Ovary (tissue), 9 donors: ENCODE measurements around the gene ERCC3. TPM values are rescaled to one million over a fixed set of nuclear protein-coding genes. Genes with fewer than 3 reads are reported as not detected.
"Not testable (repeated sequence)": the region's sequence is repeated elsewhere in the genome, so short reads cannot be mapped to it uniquely, and the experiment has no call there.

Experiments
- DNase-seq, 5 donors: peaks; one replicate each; pipeline ENCODE4 v3.0.0-alpha.2; 2019 to 2020
- H3K27ac ChIP-seq, 2 donors: fragments of 200-600 bp; one replicate each; pipeline versions ENCODE4 v1.5.1 to v1.8.0; 2019 to 2022
- H3K27me3 ChIP-seq: fragments of 200-600 bp; one replicate; pipeline ENCODE4 v1.8.0; 2022
- H3K36me3 ChIP-seq: fragments of 200-600 bp; sonication (generic); one replicate; pipeline ENCODE4 v1.5.1; 2019
- H3K4me1 ChIP-seq: one replicate; pipeline ENCODE4 v1.8.1; 2013; ENCODE audit warnings: mild to moderate bottlenecking, moderate library complexity; ENCODE audit not compliant: insufficient read depth
- H3K4me3 ChIP-seq: fragments of 200-600 bp; sonication (generic); one replicate; pipeline ENCODE4 v1.5.1; 2017
- H3K9me3 ChIP-seq, 2 donors: fragments of 200-600 bp in 1 of 2; sonication (generic) in 1 of 2; one replicate each; pipeline versions ENCODE4 v1.5.1 to v1.8.1; 2013 to 2019; ENCODE audit warnings: mild to moderate bottlenecking in 1 of 2, moderate library complexity in 1 of 2
- CTCF ChIP-seq, 3 donors: fragments of 450-650 bp in 2 of 3; fragments of 200-600 bp in 1 of 3; IDR thresholded peaks; one replicate each; pipeline versions ENCODE4 v1.5.1 to v1.8.0; 2016 to 2022; ENCODE audit warnings: antibody characterized with exemption in 3 of 3, mild to moderate bottlenecking in 1 of 3
- EP300 ChIP-seq: sonication (generic); formaldehyde crosslinking; IDR thresholded peaks from one replicate; pipeline ENCODE4 v1.6.1; 2017; ENCODE audit warnings: antibody characterized with exemption
- POLR2A ChIP-seq: fragments of 450-650 bp; IDR thresholded peaks from one replicate; pipeline ENCODE4 v1.6.1; 2017; ENCODE audit warnings: antibody characterized with exemption, mild to moderate bottlenecking, moderate library complexity
- WGBS, 3 donors: extraction: QIAGEN DNeasy Blood & Tissue Kit in 1 of 3; methylation state at CpG; one replicate each; pipeline versions ENCODE4 v1.1.5 to v1.1.7; 2013 to 2017; 5-methylcytosine and 5-hydroxymethylcytosine counted together
- intact Hi-C, 4 donors: fragments of 100-400 bp; cut with DNase I; formaldehyde crosslinking; loops; one replicate each; pipeline versions ENCODE4 v1.11.0 to v1.15.1; 2022 to 2023
- polyA plus RNA-seq, 2 donors: library from polyadenylated mRNA; stranded (reverse); fragments of 200-250 nt in 1 of 2; fragments of 350-450 nt in 1 of 2; fragmentation: Illumina TruSeq in 1 of 2; extraction: RNeasy Lipid Tissue Mini Kit (QIAGEN cat#74804) in 1 of 2; gene quantifications; one replicate each; pipeline ENCODE4 v1.2.3, GENCODE V29; 2013 to 2014
- total RNA-seq, 7 donors: library from RNA; depleted of rRNA in 2 of 7; stranded (reverse); fragments of >200 nt in 2 of 7; fragmentation: NEBNext Ultra II Directional in 3 of 7; extraction: Animal tissue kit (Norgen Biotek cat#: 25700) in 3 of 7; gene quantifications; one replicate each; pipeline versions ENCODE4 v1.1.0 to v1.2.4, GENCODE V29; 2016 to 2023
- donor health status: DM: no; HTN: no; CAD: no; lungs with moderate emphysema.
- donor health status: DM: no; HTN: no; CAD: no.
- donor health status: Bipolar disorder and iron deficiency.
- donor health status: DM: yes; HTN: yes; CAD: no.
- donor health status: DM: no; HTN: no; CAD: no.
- donor health status: DM: yes; HTN: yes; CAD: no.

Gene ERCC3
- total and polyA plus RNA-seq, 9 donors, result 26.8 to 56.9 (median 35.1) TPM

DNA sequence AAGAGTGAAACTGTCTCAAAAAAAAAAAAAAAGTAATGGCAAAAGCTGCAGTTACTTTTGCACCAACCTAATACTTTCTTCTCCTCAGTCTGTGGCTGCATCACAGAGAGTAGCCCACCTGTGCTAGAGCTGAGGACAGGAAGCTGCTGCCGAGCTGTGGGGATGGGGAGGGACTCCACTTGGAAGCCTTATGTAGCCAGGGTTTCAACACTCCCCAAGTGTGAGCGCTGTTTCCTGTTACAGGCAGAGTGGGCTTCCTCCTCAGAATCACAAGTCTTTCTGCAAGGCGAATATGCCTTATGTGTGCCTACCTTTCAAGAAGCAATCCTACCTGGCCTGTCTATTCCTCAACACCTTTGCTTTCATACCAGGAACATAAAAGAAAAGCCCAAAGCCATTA is 37.6 kb downstream of the ERCC3 start:
- Histone ChIP-seq H3K4me3 (no peak overlapping the region), H3K9me3 (no peaks in the 10 kb centered on the region), H3K36me3 (no peaks in the 10 kb centered on the region), H3K27me3 (no peaks in the 10 kb centered on the region), H3K27ac (no peak overlapping the region), H3K4me1 (no peaks in the 10 kb centered on the region)
- 87 to 93% (median 90%) methylated on average over 3 of the region's 3 CpGs for WGBS, 3 donors
- no peak for DNase-seq
- TF ChIP-seq POLR2A, result no peak
- TF ChIP-seq CTCF (IDR thresholded peaks at IDR 0.05), result no peak
- no peak for TF ChIP-seq EP300
- intact Hi-C loops, result no loop called here

- no peak overlapping the region for H3K27ac ChIP-seq
These were observed 38.2 kb downstream of the ERCC3 start for GRCh38 chr2:127255721-127256120.

DNA sequence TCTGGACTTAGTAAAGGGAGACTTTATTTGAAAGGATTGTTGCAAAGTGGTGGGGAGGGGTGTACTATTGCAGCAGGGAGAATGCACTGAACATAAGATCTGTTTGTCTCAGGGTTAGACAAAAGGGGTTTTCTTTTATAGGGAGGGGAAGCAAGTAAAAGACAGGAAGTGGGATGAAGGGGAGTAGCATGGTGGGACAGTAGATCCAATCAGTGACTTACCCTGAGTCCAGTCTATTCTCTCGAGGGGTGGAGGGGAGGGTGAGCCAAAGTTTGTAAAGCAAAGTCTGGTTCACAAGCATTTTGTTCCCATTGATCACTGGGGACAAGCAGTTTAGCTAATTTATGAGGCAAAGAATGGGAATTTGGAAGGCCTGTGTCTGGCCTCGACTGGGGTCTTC is 38.8 kb downstream of the ERCC3 start:
- Histone ChIP-seq H3K9me3 (no peaks in the 10 kb centered on the region), H3K27ac (no peak overlapping the region), H3K36me3 (no peaks in the 10 kb centered on the region), H3K4me3 (no peak overlapping the region), H3K4me1 (no peaks in the 10 kb centered on the region), H3K27me3 (no peaks in the 10 kb centered on the region)
- intact Hi-C loops, result no loop called here
- TF ChIP-seq EP300 (no peak), CTCF (IDR thresholded peaks at IDR 0.05) (no peak), POLR2A (no peak)
- 42 to 51% (median 45%) methylated on average over 2 of the region's 2 CpGs for WGBS, 3 donors
- no peak for DNase-seq

More at GRCh38 chr2:127255721-127256120, 38.2 kb downstream of the ERCC3 start:
- Histone ChIP-seq H3K27me3 (no peaks in the 10 kb centered on the region), H3K4me1 (no peaks in the 10 kb centered on the region), H3K9me3 (no peaks in the 10 kb centered on the region), H3K36me3 (no peaks in the 10 kb centered on the region), H3K4me3 (no peak overlapping the region)
- TF ChIP-seq POLR2A (no peak), EP300 (no peak), CTCF (IDR thresholded peaks at IDR 0.05) (no peak)
- DNase-seq, result no peak
- 94 to 97% (median 96%) methylated on average over 6 of the region's 6 CpGs for WGBS, 3 donors
- intact Hi-C loops, result no loop called here

DNA sequence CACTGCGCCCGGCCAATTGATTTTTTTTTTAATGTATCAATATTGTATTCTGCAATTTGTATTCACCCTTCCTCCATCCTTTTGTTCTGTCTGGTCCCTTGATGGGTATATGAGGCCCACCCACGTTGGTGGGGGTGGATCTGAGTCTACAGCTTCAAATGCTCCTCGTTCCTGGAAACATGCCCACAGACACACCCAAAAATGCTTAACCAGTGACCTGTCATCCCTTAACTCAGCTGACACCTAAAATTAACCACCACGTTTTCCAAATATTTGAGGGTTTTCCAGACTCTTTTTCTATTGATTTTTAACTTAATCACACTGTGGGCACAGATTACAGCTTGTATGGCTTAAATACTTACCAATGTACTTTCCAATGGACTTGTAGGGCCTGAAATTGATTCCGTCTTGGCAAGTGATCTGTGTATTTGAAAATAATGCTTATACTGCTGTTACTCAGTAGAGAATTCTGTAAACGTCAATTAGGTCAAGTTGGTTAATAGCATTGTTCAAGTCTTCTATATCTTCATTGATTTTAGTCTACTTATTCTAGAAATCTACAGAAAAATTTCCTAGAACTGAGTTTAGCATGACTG is 39.5 kb downstream of the ERCC3 start:
- H3K4me1 ChIP-seq, result no peaks in the 10 kb centered on the region
- WGBS, 3 donors, result 71 to 73% (median 72%) methylated on average over 7 of the region's 7 CpGs
- intact Hi-C loops, result no loop called here
- no peak for DNase-seq
- no peaks in the 10 kb centered on the region for H3K9me3 ChIP-seq
- H3K27ac ChIP-seq, result no peak overlapping the region
- TF ChIP-seq CTCF (IDR thresholded peaks at IDR 0.05) (no peak), POLR2A (no peak), EP300 (no peak)
- no peaks in the 10 kb centered on the region for H3K36me3 ChIP-seq
- no peak overlapping the region for H3K4me3 ChIP-seq
- H3K27me3 ChIP-seq, result no peaks in the 10 kb centered on the region

DNA sequence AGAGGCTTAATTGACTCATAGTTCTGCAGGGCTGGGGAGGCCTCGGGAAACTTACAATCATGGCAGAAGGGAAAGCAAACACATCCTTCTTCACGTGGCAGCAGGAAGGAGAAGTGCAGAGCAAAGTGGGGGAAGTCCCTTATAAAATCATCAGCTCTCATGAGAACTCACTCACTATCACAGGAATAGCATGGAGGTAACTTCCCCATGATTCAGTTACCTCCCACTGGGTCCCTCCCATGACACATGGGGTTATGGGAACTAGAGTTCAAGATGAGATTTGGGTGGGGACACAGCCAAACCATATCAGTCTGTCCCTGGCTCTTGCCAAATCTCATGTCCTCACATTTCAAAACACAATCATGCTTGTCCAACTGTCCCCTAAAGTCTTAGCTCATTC is 52.8 kb downstream of the ERCC3 start:
- intact Hi-C loops, result not testable (repeated sequence)
- 80 to 93% (median 85%) methylated on average over 2 of the region's 2 CpGs for WGBS, 3 donors

More for the DNA sequence above, 52.8 kb downstream of the ERCC3 start:
- not testable (repeated sequence) for DNase-seq, H3K27me3 ChIP-seq, H3K4me1 ChIP-seq, H3K4me3 ChIP-seq, H3K36me3 ChIP-seq, H3K27ac ChIP-seq, H3K9me3 ChIP-seq
